K562 (cell line): ENCODE data around the gene C1QTNF8. TPM values are rescaled to one million over a fixed set of nuclear protein-coding genes. Genes with fewer than 3 reads are reported as not detected.

Experiments
- ARNT ChIP-seq, 2 experiments: fragments of 450-650 bp; IDR thresholded peaks; 2 replicates each; pipeline ENCODE4 v1.6.1; 2016; ENCODE audit warnings: mild to moderate bottlenecking in 1 of 2
- CREM ChIP-seq: IDR thresholded peaks from 2 replicates; pipeline ENCODE4 v1.6.1; 2014; ENCODE audit warnings: antibody characterized with exemption, low read depth
- CTCF ChIP-seq, 3 experiments: IDR thresholded peaks in 2 of 3; conservative IDR thresholded peaks in 1 of 3; 2 replicates each; pipeline ENCODE4 v1.5.1; 2011 to 2012; ENCODE audit warnings: low read length in 3 of 3, mild to moderate bottlenecking in 3 of 3, control low read depth in 2 of 3, improper control_type of control experiment in 1 of 3, inconsistent platforms in 1 of 3, low read depth in 1 of 3, mixed read lengths in 1 of 3, moderate library complexity in 1 of 3; ENCODE audit not compliant: insufficient read depth in 2 of 3
- FOXA1 ChIP-seq: fragments of 450-650 bp; IDR thresholded peaks from 2 replicates; pipeline ENCODE4 v1.6.1; 2016; ENCODE audit warnings: mild to moderate bottlenecking, borderline replicate concordance
- KLF16 ChIP-seq: IDR thresholded peaks from 2 replicates; pipeline ENCODE4 v1.6.1; 2016; ENCODE audit warnings: antibody characterized with exemption
- NFIC ChIP-seq: fragments of 450-650 bp; IDR thresholded peaks from 2 replicates; pipeline ENCODE4 v1.6.1; 2017; ENCODE audit warnings: mild to moderate bottlenecking, inconsistent platforms
- RBM14 ChIP-seq: fragments of 200-400 bp; formaldehyde crosslinking; IDR thresholded peaks from 2 replicates; pipeline ENCODE4 v1.6.1; 2018; ENCODE audit warnings: low read depth, mild to moderate bottlenecking, low read length, moderate library complexity, borderline replicate concordance; ENCODE audit not compliant: insufficient read depth
- SAFB ChIP-seq: fragments of 200-400 bp; formaldehyde crosslinking; IDR thresholded peaks from 2 replicates; pipeline ENCODE4 v1.6.1; 2017; ENCODE audit warnings: low read depth, low read length, borderline replicate concordance
- SP1 ChIP-seq: sonication (generic); formaldehyde crosslinking; IDR thresholded peaks from 2 replicates; pipeline ENCODE4 v1.8.1; 2022; ENCODE audit warnings: mild to moderate bottlenecking, missing genetic modification reagents
- TFAP4 ChIP-seq: sonication (generic); formaldehyde crosslinking; IDR thresholded peaks from 2 replicates; pipeline ENCODE4 v1.8.0; 2022; ENCODE audit warnings: missing genetic modification reagents, mild to moderate bottlenecking, moderate library complexity, borderline replicate concordance
- ZNF764 ChIP-seq: fragments of 250-450 bp; sonication (Bioruptor Pico); IDR thresholded peaks from 2 replicates; pipeline ENCODE4 v1.4.0; 2020; ENCODE audit warnings: low read depth, mild to moderate bottlenecking, moderate library complexity
- polyA plus RNA-seq, 8 experiments: library from polyadenylated mRNA; depleted of rRNA in 4 of 8; stranded (reverse) in 5 of 8; unstranded in 3 of 8; fragments of >200 nt; fragmentation: Nextera tagmentation in 2 of 8; fragmentation: Illumina TruSeq in 1 of 8; extraction: Ambion mirVana in 2 of 8; extraction: Trizol in 1 of 8; gene quantifications; 2 replicates each; pipeline versions ENCODE4 v1.2.1 to v1.2.3, GENCODE V29; 2011 to 2014; ENCODE audit warnings: inconsistent platforms in 1 of 8, missing spikeins in 1 of 8
- total RNA-seq, 7 experiments: library from RNA; depleted of rRNA in 6 of 7; stranded (reverse); fragments of >200 nt in 6 of 7; fragmentation: Illumina TruSeq in 2 of 7; extraction: Trizol in 2 of 7; gene quantifications; 2 replicates each; pipeline versions ENCODE4 v1.2.1 to v1.2.3, GENCODE V29; 2011 to 2021; ENCODE audit warnings: low replicate concordance in 1 of 7
- TF ChIP-seq, protein P1 (sequence below): fragments of 250-450 bp; sonication (Bioruptor Pico); IDR thresholded peaks from 2 replicates; pipeline ENCODE4 v1.5.0; 2020; ENCODE audit warnings: mild to moderate bottlenecking, borderline replicate concordance
- TF ChIP-seq, protein P2 (sequence below): fragments of 200-800 bp; sonication (Bioruptor generic); IDR thresholded peaks from 2 replicates; pipeline ENCODE4 v1.6.1; 2017; ENCODE audit warnings: missing genetic modification characterization, missing compliant biosample characterization
- TF ChIP-seq, protein P3 (sequence below): fragments of 250-450 bp; sonication (Bioruptor Pico); IDR thresholded peaks from 2 replicates; pipeline ENCODE4 v1.5.0; 2022; ENCODE audit warnings: mild to moderate bottlenecking

C1QTNF8 gene
- total and polyA plus RNA-seq, 9 of the 15 experiments (the other 6 are each of a cell fraction or from before 2014, with no cell fraction given) = not detected

- TF ChIP-seq, protein P1, sequence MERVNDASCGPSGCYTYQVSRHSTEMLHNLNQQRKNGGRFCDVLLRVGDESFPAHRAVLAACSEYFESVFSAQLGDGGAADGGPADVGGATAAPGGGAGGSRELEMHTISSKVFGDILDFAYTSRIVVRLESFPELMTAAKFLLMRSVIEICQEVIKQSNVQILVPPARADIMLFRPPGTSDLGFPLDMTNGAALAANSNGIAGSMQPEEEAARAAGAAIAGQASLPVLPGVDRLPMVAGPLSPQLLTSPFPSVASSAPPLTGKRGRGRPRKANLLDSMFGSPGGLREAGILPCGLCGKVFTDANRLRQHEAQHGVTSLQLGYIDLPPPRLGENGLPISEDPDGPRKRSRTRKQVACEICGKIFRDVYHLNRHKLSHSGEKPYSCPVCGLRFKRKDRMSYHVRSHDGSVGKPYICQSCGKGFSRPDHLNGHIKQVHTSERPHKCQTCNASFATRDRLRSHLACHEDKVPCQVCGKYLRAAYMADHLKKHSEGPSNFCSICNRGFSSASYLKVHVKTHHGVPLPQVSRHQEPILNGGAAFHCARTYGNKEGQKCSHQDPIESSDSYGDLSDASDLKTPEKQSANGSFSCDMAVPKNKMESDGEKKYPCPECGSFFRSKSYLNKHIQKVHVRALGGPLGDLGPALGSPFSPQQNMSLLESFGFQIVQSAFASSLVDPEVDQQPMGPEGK (CRISPR knock-in tag) = no peak
- TF ChIP-seq SAFB (0 out of 2 replicates have a peak, but pooled peaks have one; percentile 36), SP1 (peak; percentile 25; the same call in 1 of the 2 replicates), CTCF (IDR thresholded peaks at IDR 0.05 in 2 of 3, conservative IDR thresholded peaks at IDR 0.05 in 1 of 3; ENCODE audit: insufficient read depth in 2 of 3, low read depth in 1 of 3, low read length in 3 of 3) (peak; percentile 46 to 77 (median 68); a peak in 5 of 6 replicates), ZNF764 (no peak), ARNT (IDR thresholded peaks at IDR 0.05) (no peak), CREM (peak; percentile 40; the same call in 1 of the 2 replicates), KLF16 (no peak), TFAP4 (peak; percentile 8; the same call in 1 of the 2 replicates), FOXA1 (no peak), RBM14 (no peak), NFIC (no peak)
- TF ChIP-seq, protein P2, sequence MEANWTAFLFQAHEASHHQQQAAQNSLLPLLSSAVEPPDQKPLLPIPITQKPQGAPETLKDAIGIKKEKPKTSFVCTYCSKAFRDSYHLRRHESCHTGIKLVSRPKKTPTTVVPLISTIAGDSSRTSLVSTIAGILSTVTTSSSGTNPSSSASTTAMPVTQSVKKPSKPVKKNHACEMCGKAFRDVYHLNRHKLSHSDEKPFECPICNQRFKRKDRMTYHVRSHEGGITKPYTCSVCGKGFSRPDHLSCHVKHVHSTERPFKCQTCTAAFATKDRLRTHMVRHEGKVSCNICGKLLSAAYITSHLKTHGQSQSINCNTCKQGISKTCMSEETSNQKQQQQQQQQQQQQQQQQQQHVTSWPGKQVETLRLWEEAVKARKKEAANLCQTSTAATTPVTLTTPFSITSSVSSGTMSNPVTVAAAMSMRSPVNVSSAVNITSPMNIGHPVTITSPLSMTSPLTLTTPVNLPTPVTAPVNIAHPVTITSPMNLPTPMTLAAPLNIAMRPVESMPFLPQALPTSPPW (CRISPR knock-in tag) = peak; percentile 88
- TF ChIP-seq, protein P3, sequence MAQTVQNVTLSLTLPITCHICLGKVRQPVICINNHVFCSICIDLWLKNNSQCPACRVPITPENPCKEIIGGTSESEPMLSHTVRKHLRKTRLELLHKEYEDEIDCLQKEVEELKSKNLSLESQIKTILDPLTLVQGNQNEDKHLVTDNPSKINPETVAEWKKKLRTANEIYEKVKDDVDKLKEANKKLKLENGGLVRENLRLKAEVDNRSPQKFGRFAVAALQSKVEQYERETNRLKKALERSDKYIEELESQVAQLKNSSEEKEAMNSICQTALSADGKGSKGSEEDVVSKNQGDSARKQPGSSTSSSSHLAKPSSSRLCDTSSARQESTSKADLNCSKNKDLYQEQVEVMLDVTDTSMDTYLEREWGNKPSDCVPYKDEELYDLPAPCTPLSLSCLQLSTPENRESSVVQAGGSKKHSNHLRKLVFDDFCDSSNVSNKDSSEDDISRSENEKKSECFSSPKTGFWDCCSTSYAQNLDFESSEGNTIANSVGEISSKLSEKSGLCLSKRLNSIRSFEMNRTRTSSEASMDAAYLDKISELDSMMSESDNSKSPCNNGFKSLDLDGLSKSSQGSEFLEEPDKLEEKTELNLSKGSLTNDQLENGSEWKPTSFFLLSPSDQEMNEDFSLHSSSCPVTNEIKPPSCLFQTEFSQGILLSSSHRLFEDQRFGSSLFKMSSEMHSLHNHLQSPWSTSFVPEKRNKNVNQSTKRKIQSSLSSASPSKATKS = no peak
Observed at GRCh38 chr16:1102921-1103635, 7.0 kb upstream of the C1QTNF8 start (continued).
